Measurements from ENCODE around the gene POLR3A.

GRCh38 chr10:77979221-77979620, 50.1 kb downstream of the POLR3A start:
- TF ChIP-seq, protein P1, sequence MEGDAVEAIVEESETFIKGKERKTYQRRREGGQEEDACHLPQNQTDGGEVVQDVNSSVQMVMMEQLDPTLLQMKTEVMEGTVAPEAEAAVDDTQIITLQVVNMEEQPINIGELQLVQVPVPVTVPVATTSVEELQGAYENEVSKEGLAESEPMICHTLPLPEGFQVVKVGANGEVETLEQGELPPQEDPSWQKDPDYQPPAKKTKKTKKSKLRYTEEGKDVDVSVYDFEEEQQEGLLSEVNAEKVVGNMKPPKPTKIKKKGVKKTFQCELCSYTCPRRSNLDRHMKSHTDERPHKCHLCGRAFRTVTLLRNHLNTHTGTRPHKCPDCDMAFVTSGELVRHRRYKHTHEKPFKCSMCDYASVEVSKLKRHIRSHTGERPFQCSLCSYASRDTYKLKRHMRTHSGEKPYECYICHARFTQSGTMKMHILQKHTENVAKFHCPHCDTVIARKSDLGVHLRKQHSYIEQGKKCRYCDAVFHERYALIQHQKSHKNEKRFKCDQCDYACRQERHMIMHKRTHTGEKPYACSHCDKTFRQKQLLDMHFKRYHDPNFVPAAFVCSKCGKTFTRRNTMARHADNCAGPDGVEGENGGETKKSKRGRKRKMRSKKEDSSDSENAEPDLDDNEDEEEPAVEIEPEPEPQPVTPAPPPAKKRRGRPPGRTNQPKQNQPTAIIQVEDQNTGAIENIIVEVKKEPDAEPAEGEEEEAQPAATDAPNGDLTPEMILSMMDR (IDR thresholded peaks at IDR 0.05) = no peak
- TF ChIP-seq POLR2A (IDR thresholded peaks at IDR 0.05) = no peak

Data from right lobe of liver (tissue), 4 donors.